ENCODE measurements around the gene RNGTT.

GRCh38 chr6:88611721-88612120 lies 351.7 kb downstream of the RNGTT start:
- no peak for TF ChIP-seq CTCF (IDR thresholded peaks at IDR 0.05)
- TF ChIP-seq POLR2A (IDR thresholded peaks at IDR 0.05) = no peak
- TF ChIP-seq EP300 (IDR thresholded peaks at IDR 0.05) = no peak
